Measurements from ENCODE around the gene AMER3.

AMER3 gene

DNA sequence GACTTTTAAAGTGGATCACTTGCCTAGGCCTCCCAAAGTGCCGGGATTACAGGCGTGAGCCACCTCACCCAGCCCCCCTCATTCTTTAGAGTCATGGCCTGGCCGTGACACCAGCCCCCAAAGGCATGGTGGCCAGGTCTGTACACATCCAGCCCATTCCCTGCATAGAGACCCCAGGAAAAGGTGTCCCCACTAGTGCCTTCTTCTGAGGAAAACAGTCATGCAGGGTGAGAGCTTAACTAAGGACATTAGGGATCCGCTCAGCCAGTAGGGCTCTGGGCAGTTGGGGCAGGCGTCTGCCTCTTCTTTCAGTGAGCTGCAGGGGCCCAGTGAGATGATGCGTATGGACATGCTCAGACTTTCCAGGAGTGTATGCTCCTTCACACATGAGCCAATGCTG, 5.7 kb upstream of the AMER3 start:
- no peak for DNase-seq (ENCODE audit: low spot score)

GRCh38 chr2:130754811-130755210, 529 bp upstream of the AMER3 start:
- peak; percentile 53 for DNase-seq (ENCODE audit: low spot score)

DNA sequence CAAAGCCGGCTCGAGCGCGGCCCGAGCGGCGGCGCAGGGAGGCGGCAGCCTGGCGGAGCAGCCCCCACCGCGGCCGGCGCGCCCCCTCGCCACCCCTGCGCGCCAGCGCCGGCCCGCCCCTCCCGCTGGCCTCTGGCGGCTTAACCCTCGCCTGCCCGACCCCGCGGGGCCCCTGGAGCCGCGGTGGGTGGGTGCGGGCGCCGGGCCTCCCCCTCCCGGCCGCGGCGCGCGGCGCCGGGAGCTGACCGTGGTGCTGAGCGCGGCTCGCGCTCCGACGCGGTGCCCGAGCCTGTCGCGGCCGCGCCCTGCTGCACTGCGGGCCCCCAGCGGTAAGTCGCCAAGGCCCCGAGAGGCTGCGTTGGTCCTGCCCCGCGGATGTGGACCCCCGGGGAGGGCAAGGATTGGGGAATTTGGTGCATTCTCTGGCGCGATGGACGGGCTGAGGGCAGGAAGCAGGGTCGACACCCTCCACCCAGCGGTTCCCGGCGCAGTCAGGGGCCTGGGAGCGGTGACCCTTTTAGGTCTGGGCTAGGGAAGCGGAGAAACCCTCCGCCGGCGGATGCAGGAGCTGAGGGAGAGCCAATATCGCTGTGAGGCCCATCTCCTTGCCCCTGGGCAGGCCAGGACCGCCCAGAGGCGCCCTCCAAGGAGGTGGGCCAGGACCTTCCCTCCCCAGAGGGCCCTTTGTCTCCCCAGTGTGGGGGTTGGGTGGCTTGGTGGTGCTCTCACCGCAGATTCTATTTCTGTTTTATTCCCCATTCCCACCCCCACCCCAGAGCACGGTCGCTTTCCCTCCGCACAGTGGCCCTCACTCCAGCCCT, 923 bp downstream of the AMER3 start:
- DNase-seq (ENCODE audit: low spot score): no peak

DNA sequence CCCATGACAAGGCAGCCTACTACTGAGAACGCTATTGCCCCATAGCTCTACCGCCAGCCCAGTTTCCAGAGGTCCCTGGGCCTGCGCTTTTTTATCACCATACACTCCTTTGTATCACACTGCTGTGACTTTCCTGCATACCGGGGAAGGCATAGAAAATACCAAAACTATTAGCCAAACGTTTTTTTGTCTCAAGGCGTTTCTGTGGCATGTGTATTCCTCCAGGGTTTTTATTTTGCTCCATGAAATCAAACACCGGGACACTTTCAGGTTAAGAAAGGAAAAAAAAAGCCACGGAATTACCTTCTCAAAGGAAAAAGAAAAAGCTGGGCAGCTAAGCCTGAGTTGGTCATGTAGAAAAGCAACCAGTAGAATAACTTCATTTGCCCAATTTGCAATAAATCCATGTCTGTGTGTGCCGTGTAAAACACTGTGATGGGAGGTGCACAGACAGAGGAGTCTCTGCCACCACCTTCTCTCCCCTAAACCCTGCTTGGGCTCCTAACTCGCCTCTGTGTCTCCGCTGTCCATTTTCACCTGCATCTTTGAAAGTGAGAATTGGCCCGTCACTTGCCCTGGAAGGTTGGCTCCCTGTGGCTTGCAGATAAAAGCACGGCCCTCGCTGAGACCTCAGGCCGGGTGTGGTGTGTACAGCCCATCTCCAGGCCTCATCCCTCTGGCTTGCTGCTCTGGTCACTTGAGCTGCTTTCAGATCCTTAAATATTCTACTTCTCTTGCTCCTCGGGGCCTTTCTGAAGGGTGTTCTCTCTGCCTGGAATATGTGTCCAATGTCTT, 1.7 kb downstream of the AMER3 start:
- DNase-seq (ENCODE audit: low spot score): peak; percentile 39

GRCh38 chr2:130759906-130760753, 4.8 kb downstream of the AMER3 start:
- DNase-seq (ENCODE audit: low spot score): peak; percentile 26

DNA sequence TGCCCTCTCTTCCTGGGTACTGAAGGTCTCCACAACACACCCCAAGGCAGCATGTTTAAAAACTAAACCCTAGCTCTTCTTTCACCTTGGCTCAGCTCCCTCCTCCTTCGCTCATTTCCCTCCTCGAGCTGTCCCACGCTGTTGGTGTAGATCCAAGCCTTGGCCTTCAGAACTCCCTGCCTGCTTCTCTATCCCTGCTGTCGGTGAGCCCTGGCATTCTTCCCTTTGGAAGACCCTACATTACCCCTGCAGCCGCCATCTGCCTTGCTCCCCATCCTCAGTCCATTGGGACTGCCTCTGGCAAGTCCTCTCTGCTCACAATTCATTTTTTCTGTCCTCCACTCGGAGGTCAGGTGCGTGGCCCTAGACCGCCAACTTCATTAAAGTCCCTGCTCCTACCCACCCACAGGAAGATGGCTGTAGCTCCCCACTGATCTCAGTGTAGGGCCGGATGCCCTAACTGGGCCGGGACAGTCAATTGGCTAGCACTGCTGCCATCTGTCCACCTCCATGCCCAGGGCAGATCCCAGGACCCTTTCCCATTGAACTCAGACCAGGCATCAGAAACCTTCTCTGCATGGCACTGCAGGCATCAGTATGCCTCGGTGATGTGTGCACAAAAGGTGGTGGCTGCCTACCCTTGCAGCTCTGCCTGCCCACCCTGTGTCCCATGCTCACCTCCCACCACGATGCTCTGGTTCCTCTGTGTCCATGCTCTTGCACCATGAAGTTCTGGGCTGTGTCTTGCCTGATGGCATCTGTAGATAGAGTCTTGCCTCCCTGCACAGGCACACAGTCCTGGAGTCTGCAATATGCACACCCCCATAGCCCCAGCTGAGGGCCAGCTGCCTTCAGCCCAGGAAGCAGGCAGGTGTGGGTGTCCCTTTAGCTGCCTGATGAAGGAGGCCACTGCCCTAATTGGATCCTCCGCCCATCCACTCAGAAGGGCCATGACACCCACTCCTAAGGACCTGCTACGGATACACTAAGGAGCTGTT, 5.7 kb downstream of the AMER3 start:
- peak; percentile 90 for DNase-seq (ENCODE audit: low spot score)

DNA sequence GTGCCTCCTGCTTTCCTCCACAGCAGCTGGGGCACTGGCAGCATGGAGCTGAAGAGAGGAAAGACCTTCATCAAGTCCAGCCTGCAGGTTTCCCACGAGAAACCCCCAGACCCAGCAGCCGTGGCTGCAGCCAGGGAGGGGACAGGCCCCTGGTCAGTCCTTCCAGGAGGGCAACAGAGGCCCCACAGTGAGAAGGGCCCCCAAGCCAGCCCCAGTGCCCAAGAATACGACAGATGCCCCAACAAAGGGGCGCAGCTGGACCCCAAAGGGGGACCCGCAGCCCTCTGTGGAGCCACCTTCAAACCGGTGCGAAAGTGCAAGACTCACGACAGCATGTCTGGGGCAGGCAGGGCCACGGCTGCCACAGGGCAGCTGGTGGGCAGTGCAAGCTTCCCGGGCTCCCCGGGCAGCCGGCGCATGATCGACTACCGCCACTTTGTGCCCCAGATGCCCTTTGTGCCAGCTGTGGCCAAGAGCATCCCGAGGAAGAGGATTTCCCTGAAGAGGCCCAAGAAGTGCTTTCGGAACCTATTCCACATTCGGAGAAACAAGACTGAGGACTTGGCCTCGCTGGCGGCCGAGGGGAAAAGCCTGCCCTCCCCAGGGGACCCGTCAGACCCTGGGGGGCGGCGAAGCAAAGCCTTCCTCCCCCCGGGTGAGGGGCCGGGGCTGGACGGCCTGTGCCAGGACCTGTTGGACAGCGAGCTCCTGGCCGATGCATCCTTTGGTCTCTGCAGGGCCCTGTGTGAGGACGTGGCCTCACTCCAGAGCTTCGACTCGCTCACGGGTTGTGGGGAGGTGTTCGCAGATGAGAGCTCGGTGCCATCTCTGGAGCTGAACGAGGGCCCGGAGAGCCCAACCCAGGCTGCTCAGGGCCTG, 6.9 kb downstream of the AMER3 start:
- DNase-seq (ENCODE audit: low spot score): peak; percentile 48

GRCh38 chr2:130762910-130763385, 7.6 kb downstream of the AMER3 start:
- no peak for DNase-seq (ENCODE audit: low spot score)

DNA sequence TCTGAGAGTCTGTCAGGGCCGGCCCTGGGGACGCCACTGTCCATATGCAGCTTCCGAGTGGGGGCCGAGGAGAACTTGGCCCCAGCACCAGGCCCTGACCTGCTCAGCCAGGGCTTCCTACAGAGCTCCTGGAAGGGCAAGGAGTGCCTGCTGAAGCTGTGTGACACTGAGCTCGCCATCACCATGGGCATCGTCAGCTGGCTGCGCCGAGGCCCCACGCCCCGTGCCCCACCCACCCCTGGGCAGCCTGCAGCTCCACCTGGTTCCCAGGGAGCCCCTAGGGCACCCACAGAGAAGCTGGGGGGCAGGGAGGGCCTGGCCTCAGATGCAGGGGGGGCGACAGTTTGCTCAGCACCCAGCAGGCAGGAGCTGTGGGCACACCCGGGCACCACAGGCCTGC, 8.1 kb downstream of the AMER3 start:
- no peak for DNase-seq (ENCODE audit: low spot score)

DNA sequence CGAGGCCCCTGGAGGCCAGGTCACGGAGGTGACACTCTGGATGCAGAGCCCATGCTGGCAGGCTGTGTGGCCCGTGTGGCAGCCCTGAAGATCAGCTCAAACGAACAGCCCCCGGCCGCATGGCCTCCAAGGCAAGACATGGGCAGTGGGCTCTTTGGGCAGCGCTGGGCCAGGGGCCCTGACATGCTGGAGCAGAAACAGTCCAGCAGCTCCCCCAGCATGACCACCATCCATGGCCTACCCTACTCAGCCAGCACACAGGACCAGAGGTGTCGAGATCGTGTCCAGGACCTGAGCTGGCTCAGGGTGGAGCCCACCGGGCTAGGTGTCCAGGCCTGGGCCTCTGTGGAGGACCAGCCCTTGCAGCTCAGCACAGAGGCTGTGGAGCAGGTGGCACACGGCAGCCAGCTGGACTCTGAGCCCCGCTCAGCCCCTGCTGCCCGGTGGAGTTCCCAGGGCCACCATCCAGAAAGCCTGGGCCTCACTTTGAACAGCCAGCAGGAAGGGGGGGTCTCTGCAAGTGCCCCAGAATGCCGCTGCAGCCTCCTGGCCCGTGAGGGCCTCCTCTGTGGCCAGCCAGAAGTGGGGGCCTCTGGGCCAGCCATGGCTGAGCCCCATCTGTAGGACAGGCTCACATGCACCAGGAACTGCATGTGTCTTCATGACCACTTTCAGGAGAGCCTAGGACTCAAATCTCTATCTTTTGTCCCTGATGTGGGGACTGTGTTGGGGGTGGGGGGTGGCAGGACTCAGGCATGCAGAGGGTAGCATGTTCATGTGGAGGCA, 8.9 kb downstream of the AMER3 start:
- no peak for DNase-seq (ENCODE audit: low spot score)

DNA sequence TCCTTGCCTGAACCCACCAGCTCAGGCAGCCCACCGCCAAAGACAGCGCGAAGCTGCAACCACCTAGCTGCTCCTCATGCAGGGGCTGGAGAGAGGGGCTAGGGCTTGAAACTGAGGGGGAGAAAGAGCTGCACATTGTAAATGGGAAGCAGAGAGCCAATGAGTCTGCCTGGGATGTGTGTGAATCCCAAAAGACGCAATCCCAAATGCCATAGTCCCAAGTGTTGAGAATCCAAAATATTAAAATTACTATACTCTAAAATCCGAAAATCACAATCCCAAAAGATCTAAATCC, 9.4 kb downstream of the AMER3 start:
- no peak for DNase-seq (ENCODE audit: low spot score)

- DNase-seq (ENCODE audit: low spot score): no peak
These were observed 10.1 kb downstream of the AMER3 start for GRCh38 chr2:130765464-130765863.

GRCh38 chr2:130766037-130766436, 10.7 kb downstream of the AMER3 start:
- DNase-seq (ENCODE audit: low spot score): no peak

DNA sequence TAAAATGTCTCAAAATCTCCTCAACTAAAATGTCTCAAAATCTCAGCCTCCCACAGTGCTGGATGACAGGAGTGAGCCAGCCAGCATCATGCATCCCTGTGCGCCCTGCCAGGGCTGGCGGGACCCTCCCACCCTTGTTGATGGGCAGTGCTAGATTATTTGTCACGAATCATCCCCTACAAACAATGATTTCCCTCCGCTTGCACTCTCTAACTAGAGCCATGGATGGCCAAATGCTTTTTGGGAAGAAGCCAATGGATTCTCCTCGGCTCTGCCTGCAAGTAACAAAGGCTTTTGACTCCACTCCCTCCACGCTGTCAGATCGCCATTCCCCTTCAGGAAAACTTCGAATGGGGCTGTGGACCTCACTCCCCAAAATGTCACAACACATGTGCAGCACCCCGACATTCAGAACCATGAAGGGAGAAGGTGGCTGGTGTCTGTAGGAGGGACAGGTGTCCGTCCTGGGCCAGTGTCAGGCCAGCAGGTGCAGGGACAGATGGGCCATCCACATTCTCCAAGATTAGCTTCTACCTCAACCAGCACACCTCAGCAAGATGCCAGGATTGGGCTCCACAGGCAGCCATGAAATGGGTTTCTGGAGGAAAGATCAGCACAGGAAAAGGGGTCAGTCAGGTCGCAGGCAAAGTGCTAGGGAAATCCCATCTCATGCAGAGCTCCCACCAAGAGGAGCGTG, 11.5 kb downstream of the AMER3 start:
- peak; percentile 94 for DNase-seq (ENCODE audit: low spot score)

GRCh38 chr2:130767408-130767775, 12.1 kb downstream of the AMER3 start:
- no peak for DNase-seq (ENCODE audit: low spot score)

- DNase-seq (ENCODE audit: low spot score): no peak
These were observed 13.0 kb downstream of the AMER3 start for GRCh38 chr2:130768191-130768855.

GRCh38 chr2:130769343-130769907, 14.1 kb downstream of the AMER3 start:
- no peak for DNase-seq (ENCODE audit: low spot score)

- peak; percentile 86 for DNase-seq (ENCODE audit: low spot score)
These were observed 21.2 kb downstream of the AMER3 start for GRCh38 chr2:130776550-130776949.
